GM18511 (cell line): ENCODE measurements around the gene CLC.

Experiments used
- ATAC-seq: cut with Tn5 transposase; IDR thresholded peaks from one replicate; pipeline ENCODE4 v1.9.1; 2021; ENCODE audit warnings: mild to moderate bottlenecking, moderate library complexity; ENCODE audit not compliant: unreplicated experiment

Gene CLC

DNA sequence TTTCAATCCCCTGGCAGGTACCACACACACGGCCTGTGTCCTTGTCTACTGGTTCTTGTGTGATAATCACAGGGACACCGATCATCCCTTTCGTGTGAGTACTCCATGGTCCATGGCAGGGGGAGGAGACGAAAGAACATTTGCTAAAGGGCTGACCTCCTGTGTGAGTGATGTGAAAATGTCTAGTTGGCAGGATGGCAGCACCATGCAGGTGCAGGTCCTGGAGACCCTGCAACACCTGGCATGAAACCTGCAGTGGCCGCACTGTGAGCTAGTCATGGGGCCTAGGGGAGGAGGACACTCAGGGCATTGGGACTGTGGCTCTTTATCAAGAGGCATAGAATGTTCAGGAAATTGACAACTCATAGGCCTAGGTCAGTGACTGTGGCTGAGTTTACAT lies 56.4 kb downstream of the CLC start:
- ATAC-seq, result no peak
